Measurements from ENCODE around the gene TBC1D10B.
"Not testable (repeated sequence)": the region's sequence is repeated elsewhere in the genome, so short reads cannot be mapped to it uniquely, and the experiment has no call there.

Gene TBC1D10B

DNA sequence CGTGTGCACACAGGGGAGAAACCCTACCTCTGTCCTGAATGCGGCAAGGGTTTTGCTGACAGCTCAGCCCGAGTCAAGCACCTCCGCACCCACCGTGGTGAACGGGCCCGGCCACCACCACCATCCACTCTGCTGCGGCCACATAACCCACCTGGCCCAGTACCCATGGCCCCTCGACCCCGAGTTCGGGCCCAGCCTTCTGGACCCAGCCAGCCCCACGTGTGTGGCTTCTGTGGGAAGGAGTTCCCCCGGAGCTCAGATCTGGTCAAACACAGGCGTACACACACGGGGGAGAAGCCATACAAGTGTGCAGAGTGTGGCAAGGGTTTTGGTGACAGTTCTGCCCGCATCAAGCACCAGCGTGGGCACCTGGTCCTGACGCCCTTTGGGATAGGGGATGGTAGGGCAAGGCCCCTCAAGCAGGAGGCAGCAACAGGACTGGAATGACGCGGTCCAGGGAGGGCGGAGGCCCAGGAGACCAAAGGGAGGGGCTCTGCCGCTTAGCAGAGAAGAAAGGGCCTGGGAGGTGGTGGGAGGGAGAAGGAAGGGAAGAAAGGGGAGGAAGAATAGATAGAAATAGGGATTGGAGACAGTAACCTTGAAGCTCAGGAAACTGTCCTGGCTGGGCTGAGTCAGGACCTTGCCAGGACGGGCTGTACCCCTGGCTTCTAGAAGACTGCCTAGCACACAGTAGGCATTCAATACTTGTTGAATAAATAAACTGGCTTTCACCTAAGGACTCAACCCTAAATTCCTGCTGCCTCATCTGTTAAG is 28.6 kb upstream of the TBC1D10B start:
- no peak for FAIRE-seq

DNA sequence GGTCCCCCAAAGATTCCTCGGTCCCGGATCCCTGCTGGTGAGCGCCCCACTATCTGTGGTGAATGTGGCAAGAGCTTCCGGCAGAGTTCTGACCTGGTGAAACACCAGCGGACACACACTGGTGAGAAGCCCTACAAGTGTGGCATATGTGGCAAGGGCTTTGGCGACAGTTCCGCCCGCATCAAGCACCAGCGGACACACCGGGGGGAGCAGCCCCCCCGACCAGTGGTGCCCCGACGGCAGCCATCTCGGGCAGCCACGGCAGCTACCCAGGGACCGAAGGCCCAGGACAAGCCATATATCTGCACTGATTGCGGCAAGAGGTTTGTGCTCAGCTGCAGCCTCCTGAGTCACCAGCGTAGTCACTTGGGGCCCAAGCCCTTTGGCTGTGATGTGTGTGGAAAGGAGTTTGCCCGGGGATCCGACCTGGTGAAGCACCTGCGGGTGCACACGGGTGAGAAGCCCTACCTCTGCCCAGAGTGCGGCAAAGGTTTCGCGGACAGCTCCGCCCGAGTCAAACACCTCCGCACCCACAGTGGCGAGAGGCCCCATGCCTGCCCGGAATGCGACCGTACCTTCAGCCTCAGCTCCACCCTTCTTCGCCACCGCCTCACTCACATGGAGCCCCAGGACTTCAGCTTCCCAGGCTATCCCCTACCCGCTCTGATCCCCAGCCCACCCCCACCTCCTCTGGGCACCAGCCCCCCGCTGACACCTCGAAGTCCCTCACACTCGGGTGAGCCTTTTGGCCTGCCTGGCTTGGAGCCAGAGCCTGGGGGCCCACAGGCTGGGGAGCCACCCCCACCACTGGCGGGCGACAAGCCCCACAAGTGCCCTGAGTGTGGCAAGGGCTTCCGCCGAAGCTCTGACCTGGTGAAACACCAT is 27.7 kb upstream of the TBC1D10B start:
- no peak for FAIRE-seq
- DNase-seq (ENCODE audit: low spot score), result no peak

More for the DNA sequence above, 28.6 kb upstream of the TBC1D10B start:
- DNase-seq (ENCODE audit: low spot score), result no peak

- FAIRE-seq (no peak), DNase-seq (ENCODE audit: low spot score) (no peak)
These were observed 26.8 kb upstream of the TBC1D10B start for GRCh38 chr16:30397056-30397455.

- DNase-seq (ENCODE audit: low spot score); FAIRE-seq: not testable (repeated sequence)
These were observed 26.3 kb upstream of the TBC1D10B start for GRCh38 chr16:30396627-30397026.

DNA sequence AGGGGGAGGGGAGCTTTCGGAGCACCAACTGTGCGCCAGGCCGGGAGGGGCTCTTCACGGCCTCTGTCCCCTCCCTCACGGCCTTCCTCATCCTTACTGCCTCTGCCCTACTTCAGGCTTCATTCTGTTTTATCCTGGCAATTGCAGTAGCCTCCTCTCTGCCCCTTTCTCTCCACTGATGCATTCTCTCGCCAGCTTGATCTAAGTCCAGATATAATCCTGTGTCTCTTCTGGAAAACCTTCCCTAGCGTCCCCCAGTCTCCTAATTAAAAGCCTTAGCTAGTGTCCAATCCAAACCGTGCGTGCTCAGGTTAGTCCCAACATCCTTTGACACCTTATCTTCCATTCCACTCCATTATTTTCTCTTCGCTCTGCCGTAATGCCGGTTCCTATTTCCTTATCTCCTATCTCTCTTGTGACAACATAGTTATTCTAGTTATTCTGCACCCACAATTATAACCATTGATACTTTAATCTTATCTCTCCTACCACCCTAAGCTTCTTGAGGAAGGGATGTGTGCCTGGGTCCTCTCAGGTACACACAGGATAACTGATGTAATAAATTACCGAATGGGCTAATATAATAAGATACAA is 25.8 kb upstream of the TBC1D10B start:
- FAIRE-seq (no peak), DNase-seq (ENCODE audit: low spot score) (no peak)

DNA sequence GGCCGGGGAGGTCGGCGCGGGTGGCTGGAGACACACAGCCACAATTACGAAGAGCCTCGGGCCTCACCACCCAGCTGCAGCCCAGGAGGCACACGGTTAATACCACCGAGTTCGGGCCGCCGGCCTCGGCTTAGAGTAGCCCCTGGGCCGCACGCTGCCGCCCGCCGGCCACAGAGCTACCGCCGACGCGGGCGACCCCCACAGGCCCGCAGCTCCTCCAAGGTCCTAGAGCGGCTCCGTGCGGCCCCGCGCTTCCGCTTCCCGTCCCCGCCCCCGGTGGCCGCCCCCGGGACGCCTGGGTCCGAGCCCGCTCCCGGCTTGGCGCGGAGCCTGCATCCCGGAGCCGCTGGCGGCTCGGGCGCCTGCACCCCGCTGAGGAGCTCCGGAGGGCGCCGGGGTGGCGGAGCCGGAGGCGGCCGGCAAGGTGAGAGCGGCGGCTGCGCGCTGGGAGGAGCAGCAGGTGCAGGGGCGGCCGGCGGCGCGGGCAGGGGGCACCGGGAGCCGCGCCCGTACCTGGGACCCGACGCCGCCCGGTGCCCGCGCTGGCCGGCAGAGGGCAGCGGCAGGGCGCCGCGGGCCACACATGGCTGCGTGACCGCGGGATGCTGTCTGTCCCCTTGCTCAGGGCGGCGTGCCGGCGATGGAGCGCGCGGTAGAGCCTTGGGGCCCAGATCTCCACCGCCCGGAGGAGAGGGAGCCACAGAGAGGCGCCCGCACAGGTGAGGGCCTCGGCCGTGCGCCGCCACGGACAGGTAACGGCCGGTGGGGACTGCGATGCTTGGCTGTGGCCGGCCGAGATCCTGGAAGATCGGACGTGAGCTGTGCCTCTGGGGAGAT is 25.1 kb upstream of the TBC1D10B start, which contains the start of gene ZNF48:
TSS of gene ZNF48 (plus strand) at position 266 of the 837 bp plus-strand sequence. CDS start at position 641, 375 bp downstream.
- FAIRE-seq (no peak), DNase-seq (ENCODE audit: low spot score) (peak; percentile 78)

DNA sequence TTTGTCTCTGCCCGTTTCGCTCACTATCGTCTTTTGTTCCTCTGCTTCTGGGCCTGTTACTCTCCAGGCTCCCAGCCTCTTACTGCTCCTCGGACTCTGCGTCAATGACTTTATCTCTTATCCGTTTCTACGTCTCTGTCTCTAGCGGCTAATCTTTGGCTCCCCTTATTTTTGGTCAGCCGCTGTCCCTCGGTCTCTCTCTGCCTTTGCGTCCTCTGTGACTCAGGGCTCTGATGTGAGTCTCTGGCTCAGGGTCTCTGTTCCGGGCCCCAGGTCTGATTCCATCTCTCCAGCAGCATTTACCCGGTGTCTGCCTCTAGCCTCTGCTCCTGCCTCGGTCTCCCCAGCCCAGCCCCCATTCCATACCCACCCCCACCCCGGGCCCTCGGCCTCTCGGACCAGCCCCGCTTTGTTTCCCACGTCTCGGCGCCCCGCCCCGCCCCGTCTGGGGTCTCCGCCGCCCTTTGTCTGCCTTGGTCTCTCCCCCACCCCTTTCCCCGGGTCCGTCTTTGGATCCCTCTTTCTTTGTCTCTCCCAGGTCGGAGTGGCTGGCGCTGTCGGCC is 24.4 kb upstream of the TBC1D10B start:
- peak; percentile 21 for DNase-seq (ENCODE audit: low spot score)
- FAIRE-seq, result no peak

DNA sequence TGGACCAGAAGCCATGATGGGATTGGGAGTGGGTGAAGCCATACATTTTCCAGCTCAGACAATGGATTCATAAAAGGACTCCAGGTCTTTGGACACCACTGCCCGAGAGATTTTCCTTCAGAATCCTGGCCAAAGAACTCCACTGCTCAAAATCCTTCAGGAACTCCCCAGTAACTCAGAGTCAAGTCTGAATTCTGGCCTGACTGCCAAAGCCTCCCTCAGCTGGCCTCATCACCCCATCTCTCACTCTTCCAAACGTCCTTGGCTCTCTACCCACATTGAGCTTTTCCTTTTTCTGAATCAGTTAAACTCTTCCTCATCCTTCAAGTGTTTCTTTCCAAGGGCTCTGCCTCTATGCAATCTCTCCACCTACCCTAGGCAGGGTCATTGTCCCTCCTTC is 13.2 kb upstream of the TBC1D10B start:
- DNase-seq (ENCODE audit: low spot score) (no peak), FAIRE-seq (no peak)

- FAIRE-seq, result no peak
- DNase-seq (ENCODE audit: low spot score), result no peak
These were observed 12.0 kb upstream of the TBC1D10B start, which contains the start of gene SEPTIN1 for GRCh38 chr16:30382111-30382881. SEPTIN1 (minus strand) TSS chr16:30382561; CDS start chr16:30382542, 19 bp downstream.

GRCh38 chr16:30381291-30382041 is 11.2 kb upstream of the TBC1D10B start:
- FAIRE-seq, result no peak

DNA sequence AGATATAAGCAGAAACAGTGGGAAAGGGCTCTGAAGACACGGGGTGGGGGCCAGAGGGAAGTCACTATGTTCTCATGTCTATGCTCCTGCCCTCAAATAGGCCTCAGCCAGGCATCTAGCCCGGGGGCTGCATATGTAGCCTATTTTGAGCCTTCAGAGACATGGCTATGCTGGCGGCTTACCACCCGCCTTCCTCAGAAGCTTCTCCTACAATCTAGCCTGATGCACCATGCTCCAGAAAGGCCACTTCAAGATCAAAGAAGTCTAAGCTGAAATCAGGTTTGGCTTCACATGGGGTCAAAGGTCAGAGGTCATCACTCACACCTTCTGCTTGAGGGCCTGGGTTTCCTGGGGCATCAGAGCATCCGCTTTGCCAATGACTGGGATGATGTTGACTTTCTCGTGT is 10.5 kb upstream of the TBC1D10B start:
- DNase-seq (ENCODE audit: low spot score) (no peak), FAIRE-seq (no peak)

More at GRCh38 chr16:30381291-30382041, 11.2 kb upstream of the TBC1D10B start:
- no peak for DNase-seq (ENCODE audit: low spot score)

DNA sequence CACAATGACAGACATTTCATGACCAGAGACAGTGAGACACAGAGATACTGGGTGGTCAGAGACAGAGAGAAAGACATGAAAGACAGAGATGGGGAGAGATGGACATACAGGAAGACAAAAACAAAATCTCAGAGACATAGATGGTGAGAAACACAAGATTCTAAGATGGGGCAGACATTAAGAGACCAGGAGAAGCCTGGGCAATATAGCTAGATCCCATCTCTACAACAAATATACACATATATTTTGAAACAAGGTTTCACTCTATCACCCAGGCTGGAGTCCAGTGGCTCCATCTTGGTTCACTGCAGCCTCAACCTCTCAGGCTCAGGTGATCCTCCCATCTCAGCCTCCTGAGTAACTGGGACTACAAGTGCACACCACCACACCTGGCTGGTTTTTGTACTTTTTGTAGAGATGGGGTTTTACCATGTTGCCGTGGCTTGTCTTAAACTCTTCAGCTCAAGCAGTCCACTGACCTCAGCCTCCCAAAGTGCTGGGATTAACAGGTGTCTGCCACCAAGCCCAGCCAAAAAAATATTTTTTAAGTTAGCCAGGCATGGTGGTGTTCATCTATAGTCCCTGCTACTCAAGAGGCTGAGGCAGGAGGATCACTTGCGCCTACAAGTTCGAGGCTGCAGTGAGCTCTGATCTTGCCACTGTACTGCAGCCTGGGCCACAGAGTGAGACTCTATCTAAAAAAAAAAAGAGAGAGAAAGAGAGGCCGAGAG is 9.9 kb upstream of the TBC1D10B start:
- no peak for FAIRE-seq
- no peak for DNase-seq (ENCODE audit: low spot score)

GRCh38 chr16:30379158-30379783 is 9.0 kb upstream of the TBC1D10B start:
- DNase-seq (ENCODE audit: low spot score) (no peak), FAIRE-seq (no peak)

- FAIRE-seq, result no peak
- DNase-seq (ENCODE audit: low spot score), result peak; percentile 96
These were observed 8.2 kb upstream of the TBC1D10B start for GRCh38 chr16:30378236-30379157.

GRCh38 chr16:30377812-30378235 is 7.5 kb upstream of the TBC1D10B start:
- no peak for FAIRE-seq
- DNase-seq (ENCODE audit: low spot score), result peak; percentile 81

- DNase-seq (ENCODE audit: low spot score), result no peak
These were observed 6.9 kb upstream of the TBC1D10B start for GRCh38 chr16:30377050-30377811.

More at GRCh38 chr16:30377050-30377811, 6.9 kb upstream of the TBC1D10B start:
- no peak for FAIRE-seq
